Naive B cell (primary cell): Measurements from ENCODE around the gene MKNK2. TPM values are rescaled to one million over a fixed set of nuclear protein-coding genes. Genes with fewer than 3 reads are reported as not detected.
A peak's percentile ranks its signal among the peaks of the same experiment; 100 is the strongest.

Experiments
- ATAC-seq, 2 donors: fragments of 150-1000 bp; cut with Tn5 transposase; 2 replicates each; pipeline ENCODE4 v1.10.0; 2021; ENCODE audit warnings: low read depth in 2 of 2, mild to moderate bottlenecking in 2 of 2, moderate library complexity in 2 of 2
- DNase-seq: peaks from one replicate; pipeline ENCODE4 v3.0.0; 2022
- H3K27ac Mint-ChIP-seq, 6 donors: one replicate each; pipeline ENCODE4 v1.8.0; 2020 to 2022; ENCODE audit warnings: mild to moderate bottlenecking in 6 of 6, mixed read lengths in 6 of 6, moderate library complexity in 5 of 6, inconsistent platforms in 2 of 6
- H3K27me3 Mint-ChIP-seq, 3 donors: one replicate each; pipeline ENCODE4 v1.8.0; 2021 to 2022; ENCODE audit warnings: mixed read lengths in 3 of 3, mild to moderate bottlenecking in 1 of 3
- H3K36me3 Mint-ChIP-seq, 2 donors: one replicate each; pipeline ENCODE4 v1.8.0; 2020 to 2022; ENCODE audit warnings: mixed read lengths in 2 of 2, inconsistent platforms in 1 of 2, mild to moderate bottlenecking in 1 of 2
- H3K4me1 Mint-ChIP-seq, 3 donors: one replicate each; pipeline ENCODE4 v1.8.0; 2020 to 2022; ENCODE audit warnings: mixed read lengths in 3 of 3, inconsistent platforms in 1 of 3, mild to moderate bottlenecking in 1 of 3, moderate library complexity in 1 of 3
- H3K4me3 Mint-ChIP-seq, 8 donors: one replicate each; pipeline ENCODE4 v1.8.0; 2020 to 2022; ENCODE audit warnings: mild to moderate bottlenecking in 8 of 8, mixed read lengths in 8 of 8, moderate library complexity in 8 of 8, inconsistent platforms in 2 of 8
- H3K9me3 Mint-ChIP-seq, 7 donors: one replicate each; pipeline ENCODE4 v1.8.0; 2020 to 2022; ENCODE audit warnings: mixed read lengths in 7 of 7, mild to moderate bottlenecking in 5 of 7, inconsistent platforms in 2 of 7, moderate library complexity in 1 of 7
- polyA plus RNA-seq, 6 donors: library from polyadenylated mRNA; unstranded; fragments of 300-500 nt; fragmentation: Illumina TruSeq; gene quantifications; one replicate each; pipeline ENCODE4 v1.2.3, GENCODE V29; 2021; ENCODE audit warnings: low read depth in 6 of 6

The MKNK2 gene
- polyA plus RNA-seq, 6 donors from 2014 or later, result 51.1 to 102 (median 57.1) TPM

DNA sequence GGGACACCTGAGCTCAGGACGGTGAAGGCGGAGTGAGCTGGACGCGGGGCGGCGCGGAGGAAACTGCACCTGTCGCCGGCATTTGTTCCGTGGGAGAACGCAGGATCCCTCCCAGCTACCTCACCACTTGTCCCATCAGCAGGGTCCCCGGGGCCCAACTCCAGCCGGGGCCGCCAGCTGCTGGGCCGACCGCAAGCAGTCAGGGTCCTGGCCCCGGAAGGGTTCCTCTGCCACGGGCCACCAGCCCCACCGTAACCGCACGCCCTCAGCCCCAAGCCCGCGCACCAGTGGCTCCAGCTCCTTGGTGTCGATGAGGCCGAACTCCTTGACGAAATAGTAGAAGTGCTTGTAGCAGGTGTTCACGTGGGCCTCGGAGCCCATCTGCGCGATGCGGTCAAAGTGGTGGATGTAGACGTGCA is 25.5 kb upstream of the MKNK2 start:
- H3K4me1 Mint-ChIP-seq, result peaks cover 32 to 85% (median 69%) of the 10 kb centered on the region in 3 donors
- peak overlapping the region in 4 of 6 donors; percentile 59 to 99 (median 82) for H3K27ac Mint-ChIP-seq
- DNase-seq (no peak), ATAC-seq (peak; percentile 7 to 12)
- H3K27me3 Mint-ChIP-seq, result no peaks in the 10 kb centered on the region
- H3K36me3 Mint-ChIP-seq, result peaks cover 4 to 11% of the 10 kb centered on the region in 2 donors
- no peaks in the 10 kb centered on the region for H3K9me3 Mint-ChIP-seq
- peak overlapping the region in 3 of 8 donors; percentile 36 to 65 (median 44) for H3K4me3 Mint-ChIP-seq

DNA sequence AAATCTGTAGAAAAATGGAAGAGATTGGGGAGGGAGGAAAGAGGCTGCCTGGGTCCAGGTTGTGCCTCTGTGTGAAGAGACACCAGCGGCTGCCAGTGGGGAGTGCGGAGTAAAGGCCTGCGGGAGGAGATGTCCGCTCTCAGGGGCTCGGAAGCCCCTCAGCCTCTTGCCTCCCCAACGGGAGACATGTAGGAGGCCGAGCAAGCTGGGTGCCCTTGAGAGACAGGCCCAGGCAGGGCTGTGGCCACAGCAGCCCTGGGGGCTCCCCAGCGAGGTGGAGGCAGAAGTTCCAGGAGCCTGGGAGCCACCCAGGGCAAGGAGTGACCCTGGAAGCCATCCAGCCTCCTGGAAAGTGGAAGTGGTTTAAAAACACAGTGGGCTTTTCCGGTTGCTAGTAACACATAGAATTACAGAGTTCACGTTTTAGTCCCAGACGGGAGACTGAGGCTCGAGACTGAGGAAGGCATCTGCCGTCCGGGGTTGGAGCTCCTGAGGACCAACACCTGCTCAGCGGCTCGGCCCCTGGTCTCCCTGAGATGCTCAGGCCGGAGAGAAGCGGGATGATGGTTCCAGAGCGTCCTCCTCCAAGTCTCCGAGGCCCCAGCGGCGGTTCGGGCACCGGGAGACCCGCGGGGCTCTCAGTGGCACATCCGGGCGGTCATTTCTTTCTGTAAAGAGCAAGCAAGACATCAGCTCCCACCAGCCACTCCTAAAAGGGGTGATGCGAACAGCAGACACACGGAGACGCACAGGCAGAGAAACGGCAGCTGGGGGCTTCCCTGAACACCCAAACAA is 21.9 kb upstream of the MKNK2 start:
- ATAC-seq (no peak), DNase-seq (no peak)
- no peaks in the 10 kb centered on the region for H3K27me3 Mint-ChIP-seq
- peaks cover 7 to 19% of the 10 kb centered on the region in 2 donors for H3K36me3 Mint-ChIP-seq
- H3K4me1 Mint-ChIP-seq, result peaks cover 32 to 75% (median 71%) of the 10 kb centered on the region in 3 donors
- H3K4me3 Mint-ChIP-seq, result peak overlapping the region; percentile 38 to 79 (median 60)
- H3K9me3 Mint-ChIP-seq, result no peaks in the 10 kb centered on the region
- peak overlapping the region; percentile 86 to 99 (median 98) for H3K27ac Mint-ChIP-seq

DNA sequence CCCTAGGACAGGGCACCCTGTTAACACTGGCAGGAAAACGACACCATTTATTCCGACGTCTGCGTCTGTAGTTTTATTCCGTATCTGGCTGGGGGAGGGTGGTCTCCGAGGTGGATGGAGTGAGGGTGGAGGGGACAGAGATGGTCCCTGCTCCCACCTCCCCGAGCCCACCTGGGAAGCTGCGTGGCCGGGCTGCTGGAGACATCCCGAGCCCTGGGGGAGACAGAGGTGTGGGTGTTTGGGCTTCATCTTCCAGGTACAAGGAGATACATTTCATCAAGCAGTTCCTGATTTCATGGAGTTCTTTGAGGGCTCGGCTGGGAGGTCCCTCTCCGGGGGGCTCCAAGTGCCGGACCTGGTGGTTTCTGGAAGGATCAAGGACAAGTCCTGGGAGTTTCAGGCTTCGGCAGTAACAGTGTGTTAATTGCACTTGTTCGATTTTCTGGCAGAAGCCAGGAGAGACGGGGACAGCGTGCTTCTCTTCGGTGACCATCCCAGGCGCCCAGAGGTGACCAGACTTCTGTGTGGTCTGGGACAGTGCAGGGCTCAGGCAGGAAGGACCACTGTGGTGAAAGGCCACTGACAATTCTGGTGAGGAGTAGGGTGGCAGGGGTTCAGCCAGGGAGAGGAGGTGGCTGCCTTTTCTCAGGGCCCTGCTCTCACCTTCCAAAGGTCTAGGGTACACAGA is 20.1 kb upstream of the MKNK2 start:
- Mint-ChIP-seq H3K9me3 (no peaks in the 10 kb centered on the region), H3K27me3 (no peaks in the 10 kb centered on the region), H3K4me3 (peak overlapping the region in 5 of 8 donors; percentile 29 to 62 (median 39)), H3K36me3 (peaks cover 7 to 19% of the 10 kb centered on the region in 2 donors), H3K4me1 (peaks cover 34 to 72% (median 70%) of the 10 kb centered on the region in 3 donors), H3K27ac (peak overlapping the region in 5 of 6 donors; percentile 67 to 99 (median 89))
- DNase-seq (no peak), ATAC-seq (no peak)

DNA sequence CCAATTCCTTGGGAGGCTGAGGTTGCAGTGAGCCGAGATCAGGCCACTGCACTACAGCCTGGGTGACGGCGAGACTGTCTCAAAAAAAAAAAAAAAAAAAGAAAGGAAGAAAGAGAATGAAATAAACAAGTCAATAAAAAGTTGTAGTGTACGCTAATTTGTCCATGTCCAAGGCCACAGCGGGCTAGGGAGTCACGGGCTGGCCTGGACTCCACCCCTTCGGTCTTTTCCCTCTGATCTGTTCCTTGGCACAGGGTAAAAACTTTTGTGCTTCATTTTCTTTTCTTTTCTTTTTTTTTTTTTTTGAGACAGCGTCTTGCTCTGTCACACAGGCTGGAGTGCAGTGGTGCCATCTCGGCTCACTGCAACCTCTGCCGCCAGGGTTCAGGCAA is 19.4 kb upstream of the MKNK2 start:
- Mint-ChIP-seq H3K27me3 (no peaks in the 10 kb centered on the region), H3K4me3 (peak overlapping the region in 1 of 8 donors; percentile 26), H3K9me3 (no peaks in the 10 kb centered on the region), H3K36me3 (peaks cover 7 to 19% of the 10 kb centered on the region in 2 donors), H3K4me1 (peaks cover 34 to 69% (median 66%) of the 10 kb centered on the region in 3 donors), H3K27ac (peak overlapping the region; percentile 33 to 99 (median 59))
- DNase-seq (no peak), ATAC-seq (no peak)

DNA sequence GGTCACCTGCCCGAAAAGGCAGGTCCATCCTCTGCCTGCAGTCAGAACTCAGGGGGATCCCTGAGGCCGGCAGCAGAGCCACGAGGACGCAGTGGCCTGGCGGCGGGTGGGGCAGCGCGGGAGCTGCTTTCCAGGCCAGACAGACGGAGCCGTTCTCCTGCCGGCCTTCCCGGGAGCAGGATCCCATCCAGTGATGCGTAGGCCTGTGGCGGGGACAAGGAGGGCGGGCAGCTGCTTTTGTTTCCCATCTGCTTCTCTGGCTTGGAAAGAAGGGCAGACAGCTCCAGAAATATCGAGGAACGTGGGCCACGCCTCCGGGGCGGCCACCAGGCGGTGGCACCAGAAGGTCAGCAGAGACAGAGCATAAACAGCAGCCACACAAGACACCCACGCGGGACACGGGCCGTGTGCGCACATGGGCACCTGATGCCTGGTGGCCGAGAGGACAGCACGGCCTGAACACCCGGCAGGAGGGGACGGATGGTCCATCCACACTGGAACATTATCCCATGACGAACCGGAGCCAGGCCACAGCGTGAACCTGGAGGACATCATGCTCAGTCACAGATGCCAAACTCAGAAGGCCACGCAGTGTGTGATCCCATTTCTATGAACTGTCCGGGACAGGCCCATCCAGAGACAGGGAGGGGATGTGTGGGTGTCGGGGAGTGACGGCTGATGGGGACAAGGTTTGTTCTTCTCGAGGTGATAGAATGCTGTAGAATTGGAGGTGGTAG is 13.9 kb upstream of the MKNK2 start:
- H3K36me3 Mint-ChIP-seq, result no peaks in the 10 kb centered on the region
- H3K4me1 Mint-ChIP-seq, result peaks cover 24 to 50% (median 46%) of the 10 kb centered on the region in 3 donors
- H3K4me3 Mint-ChIP-seq, result peak overlapping the region in 4 of 8 donors; percentile 5 to 36 (median 16)
- no peak for ATAC-seq
- DNase-seq, result no peak
- H3K9me3 Mint-ChIP-seq, result no peaks in the 10 kb centered on the region
- H3K27me3 Mint-ChIP-seq, result no peaks in the 10 kb centered on the region
- H3K27ac Mint-ChIP-seq, result peak overlapping the region in 4 of 6 donors; percentile 24 to 98 (median 30)

DNA sequence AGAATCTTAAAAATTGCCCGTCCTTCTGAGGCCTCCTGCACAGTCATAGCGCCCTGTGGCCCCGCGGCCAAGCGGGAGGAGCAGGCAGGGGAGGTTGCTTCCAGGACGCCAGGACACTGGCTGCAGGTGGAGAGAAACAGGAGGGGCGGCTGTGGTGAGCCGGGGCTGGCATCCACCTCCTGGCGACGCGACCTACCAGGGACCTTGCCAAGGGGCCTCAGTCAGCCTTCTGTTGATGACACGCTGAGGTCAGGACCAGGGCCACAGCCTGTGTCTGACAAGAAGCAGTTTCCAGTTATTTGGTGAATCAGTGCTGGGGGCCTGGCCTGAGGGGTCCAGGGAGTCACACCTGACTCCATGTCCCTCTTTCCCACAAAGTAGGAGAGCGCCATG is 13.3 kb upstream of the MKNK2 start:
- Mint-ChIP-seq H3K4me3 (peak overlapping the region in 1 of 8 donors; percentile 5), H3K36me3 (no peaks in the 10 kb centered on the region), H3K9me3 (no peaks in the 10 kb centered on the region), H3K4me1 (peaks cover 19 to 47% (median 42%) of the 10 kb centered on the region in 3 donors), H3K27ac (peak overlapping the region in 3 of 6 donors; percentile 21 to 98 (median 24)), H3K27me3 (no peaks in the 10 kb centered on the region)
- ATAC-seq, result no peak
- no peak for DNase-seq

DNA sequence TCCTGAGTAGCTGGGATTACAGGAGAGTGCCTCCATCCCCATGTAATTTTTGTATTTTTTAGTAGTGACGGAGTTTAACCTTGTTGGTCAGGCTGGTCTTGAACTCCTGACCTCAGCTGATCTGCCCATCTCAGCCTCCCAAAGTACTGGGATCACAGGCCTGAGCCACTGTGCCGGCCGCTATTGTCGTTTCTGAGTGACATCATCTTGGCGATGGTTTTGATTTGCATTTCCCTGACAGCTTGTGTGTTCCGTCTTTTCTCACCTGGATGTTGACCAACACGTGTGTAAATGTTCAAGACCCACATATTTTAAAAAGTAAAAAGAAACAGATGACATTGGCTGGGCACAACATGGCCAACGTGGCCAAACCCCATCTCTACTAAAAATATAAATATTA is 12.8 kb upstream of the MKNK2 start:
- Mint-ChIP-seq H3K9me3 (no peaks in the 10 kb centered on the region), H3K36me3 (no peaks in the 10 kb centered on the region), H3K27ac (peak overlapping the region in 4 of 6 donors; percentile 64 to 98 (median 73)), H3K4me3 (peak overlapping the region in 5 of 8 donors; percentile 11 to 70 (median 68)), H3K27me3 (no peaks in the 10 kb centered on the region), H3K4me1 (peaks cover 15 to 42% (median 37%) of the 10 kb centered on the region in 3 donors)
- no peak for ATAC-seq
- DNase-seq, result no peak

DNA sequence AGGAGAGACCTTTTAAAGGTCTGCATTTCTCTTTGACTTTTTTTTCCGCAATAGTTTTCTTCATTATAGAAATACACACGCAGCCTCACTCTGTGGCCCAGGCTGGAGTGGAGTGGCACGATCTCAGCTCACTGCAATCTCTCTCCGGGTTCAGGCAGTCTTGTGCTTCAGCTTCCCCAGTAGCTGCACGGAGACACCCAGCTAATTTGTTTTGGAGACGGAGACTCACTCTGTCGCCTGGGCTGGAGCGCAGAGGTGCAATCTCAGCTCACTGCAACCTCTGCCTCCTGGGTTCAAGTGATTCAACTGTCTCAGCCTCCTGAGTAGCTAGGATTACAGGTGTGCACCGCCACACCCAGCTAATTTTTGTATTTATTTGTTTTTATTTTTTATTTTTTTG is 11.7 kb upstream of the MKNK2 start:
- H3K4me3 Mint-ChIP-seq, result peak overlapping the region; percentile 58 to 95 (median 92)
- peaks cover 9 to 35% (median 34%) of the 10 kb centered on the region in 3 donors for H3K4me1 Mint-ChIP-seq
- H3K27ac Mint-ChIP-seq, result peak overlapping the region in 3 of 6 donors; percentile 66 to 98 (median 80)
- H3K36me3 Mint-ChIP-seq, result no peaks in the 10 kb centered on the region
- no peaks in the 10 kb centered on the region for H3K27me3 Mint-ChIP-seq
- ATAC-seq (no peak), DNase-seq (no peak)
- H3K9me3 Mint-ChIP-seq, result no peaks in the 10 kb centered on the region

DNA sequence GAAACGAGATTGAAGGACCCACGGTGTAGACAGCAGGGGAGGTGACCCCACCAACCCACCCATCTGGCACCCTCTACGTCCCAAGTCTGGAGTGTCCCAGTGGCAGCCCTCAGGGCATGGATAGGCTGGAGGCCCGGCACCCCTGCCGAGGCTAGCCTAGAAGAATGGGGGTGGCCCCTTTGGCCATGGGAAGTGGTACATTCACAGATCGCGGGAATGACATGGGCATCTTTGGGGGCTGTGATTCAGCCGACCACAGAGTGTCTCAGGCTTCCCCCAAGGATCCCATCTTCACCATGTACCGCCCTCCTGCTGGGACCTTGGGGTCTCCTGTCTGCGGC is 11.3 kb upstream of the MKNK2 start:
- DNase-seq (no peak), ATAC-seq (no peak)
- H3K36me3 Mint-ChIP-seq, result no peaks in the 10 kb centered on the region
- H3K9me3 Mint-ChIP-seq, result no peaks in the 10 kb centered on the region
- H3K4me3 Mint-ChIP-seq, result peak overlapping the region; percentile 58 to 95 (median 92)
- no peaks in the 10 kb centered on the region for H3K27me3 Mint-ChIP-seq
- peaks cover 9 to 32% (median 30%) of the 10 kb centered on the region in 3 donors for H3K4me1 Mint-ChIP-seq
- peak overlapping the region in 4 of 6 donors; percentile 66 to 98 (median 86) for H3K27ac Mint-ChIP-seq

DNA sequence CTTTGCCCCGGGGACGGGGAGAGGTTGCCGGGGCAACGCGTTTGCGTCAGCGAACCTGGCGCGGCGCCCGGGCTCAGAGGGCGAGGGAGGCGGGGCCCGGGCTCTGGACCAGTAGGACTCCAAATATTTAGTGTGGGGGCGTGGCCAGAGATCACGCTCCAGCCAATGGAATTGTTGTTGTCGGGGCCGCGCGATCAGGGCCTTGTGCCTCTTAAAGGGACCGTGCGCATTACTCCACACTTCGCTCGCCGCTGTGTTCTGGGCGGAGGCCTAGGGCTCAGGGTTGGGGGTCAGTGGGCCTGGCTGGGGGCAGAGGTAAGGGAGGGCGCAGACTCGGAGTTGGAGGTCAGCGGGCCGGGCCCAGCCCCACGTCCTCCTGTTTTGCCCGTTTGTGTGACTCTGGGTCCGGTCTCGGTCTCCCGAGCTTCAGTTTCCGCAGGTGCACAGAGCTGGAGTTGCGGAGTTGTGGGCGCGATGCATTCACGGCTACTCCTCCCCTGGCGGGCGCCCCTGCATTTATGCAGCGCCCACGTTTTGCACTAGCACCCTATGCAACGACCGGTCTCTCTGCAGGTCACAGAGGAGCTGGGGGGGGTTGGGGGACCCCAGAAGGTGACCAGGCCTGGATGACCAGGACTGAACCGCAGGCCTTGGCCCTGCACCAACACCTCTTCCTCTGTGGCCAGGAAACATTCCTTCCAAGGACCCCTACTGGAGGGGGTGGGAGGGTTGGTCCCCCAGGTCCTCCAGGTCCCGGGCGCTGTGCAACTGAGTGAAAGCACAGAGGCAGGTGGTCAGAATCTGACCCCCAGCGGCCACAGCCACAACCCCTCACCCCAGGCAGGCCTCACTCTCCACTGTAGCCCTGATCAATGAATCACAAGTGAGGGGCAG is 10.7 kb upstream of the MKNK2 start:
- Mint-ChIP-seq H3K9me3 (no peaks in the 10 kb centered on the region), H3K4me3 (peak overlapping the region; percentile 87 to 95 (median 93)), H3K27me3 (no peaks in the 10 kb centered on the region), H3K27ac (peak overlapping the region; percentile 87 to 98 (median 96)), H3K4me1 (peaks cover 11 to 33% (median 32%) of the 10 kb centered on the region in 3 donors), H3K36me3 (no peaks in the 10 kb centered on the region)
- DNase-seq (peak; percentile 100), ATAC-seq (peak; percentile 85 to 87)

DNA sequence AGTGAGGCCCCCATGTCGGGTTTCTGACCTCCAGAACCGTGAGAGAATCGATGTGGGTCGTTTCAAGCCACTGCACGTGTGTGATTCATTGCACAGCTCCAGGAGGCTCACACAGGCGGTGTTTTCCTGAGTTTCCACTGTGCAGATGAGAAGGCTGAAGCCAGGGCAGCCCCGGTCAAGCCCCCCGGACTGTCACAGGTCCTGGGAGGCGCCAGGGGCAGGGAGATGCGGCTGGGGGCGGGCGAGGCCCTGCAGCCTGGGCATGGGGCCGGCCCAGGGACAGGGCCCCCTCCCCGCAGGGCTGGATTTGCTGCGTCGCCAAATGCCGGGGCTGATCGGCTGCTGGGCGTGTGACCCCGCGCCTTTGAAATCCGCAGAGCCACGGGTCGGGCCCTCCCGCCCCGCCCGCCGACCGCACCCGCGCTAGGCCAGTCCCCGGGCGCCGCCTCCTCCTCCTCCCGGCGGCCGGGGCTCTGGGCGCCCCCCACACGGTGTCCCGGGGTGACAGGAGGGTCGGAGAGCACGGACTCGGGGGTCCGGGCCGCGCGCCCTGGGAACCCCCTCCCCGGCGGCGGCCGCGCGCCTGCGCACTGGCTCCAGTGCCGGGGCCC is 9.9 kb upstream of the MKNK2 start:
- Mint-ChIP-seq H3K9me3 (no peaks in the 10 kb centered on the region), H3K36me3 (no peaks in the 10 kb centered on the region), H3K4me3 (peak overlapping the region; percentile 87 to 94 (median 91)), H3K27me3 (no peaks in the 10 kb centered on the region), H3K4me1 (peaks cover 16 to 37% (median 36%) of the 10 kb centered on the region in 3 donors), H3K27ac (peak overlapping the region; percentile 97 to 99 (median 98))
- peak; percentile 54 for ATAC-seq
- no peak for DNase-seq
